WTC11 (cell line): Measurements from ENCODE around the gene PTPN4. TPM values are rescaled to one million over a fixed set of nuclear protein-coding genes. Genes with fewer than 3 reads are reported as not detected.

Experiments
- ATAC-seq: fragments of 200-7000 bp; cut with Tn5 transposase; 2 replicates; pipeline ENCODE4 v1.10.0; 2021; ENCODE audit warnings: mild to moderate bottlenecking, moderate library complexity
- CTCF ChIA-PET: fragments of 300-600 bp; sonication (Branson Sonifier 250); formaldehyde crosslinking; loops from one replicate; lab custom pipeline; 2021; ENCODE audit warnings: antibody characterized with exemption; lab: Charles Lee
- POLR2A ChIA-PET: fragments of 350-600 bp; sonication (Branson Sonifier 250); formaldehyde crosslinking; loops from one replicate; lab custom pipeline; 2021; ENCODE audit warnings: antibody characterized with exemption; lab: Charles Lee
- DNase-seq: peaks from one replicate; pipeline ENCODE4 v3.0.0; 2021; ENCODE audit warnings: low spot score
- H3K27ac Mint-ChIP-seq: 2 replicates; pipeline ENCODE4 v1.8.0; 2021; ENCODE audit warnings: mixed read lengths
- H3K27me3 Mint-ChIP-seq: 2 replicates; pipeline ENCODE4 v1.8.0; 2021; ENCODE audit warnings: low read depth, mild to moderate bottlenecking, moderate library complexity, mixed read lengths
- H3K36me3 Mint-ChIP-seq: 2 replicates; pipeline ENCODE4 v1.8.0; 2021; ENCODE audit warnings: mixed read lengths
- H3K4me1 Mint-ChIP-seq: 2 replicates; pipeline ENCODE4 v1.8.0; 2022; ENCODE audit warnings: mixed read lengths
- H3K4me3 Mint-ChIP-seq: 2 replicates; pipeline ENCODE4 v1.8.0; 2021; ENCODE audit warnings: mild to moderate bottlenecking, moderate library complexity, mixed read lengths
- H3K9me3 Mint-ChIP-seq: 2 replicates; pipeline ENCODE4 v1.8.0; 2021; ENCODE audit warnings: mixed read lengths
- CDX4 ChIP-seq: fragments of 250-450 bp; sonication (Bioruptor Pico); IDR thresholded peaks from 2 replicates; pipeline ENCODE4 v1.9.0; 2021; ENCODE audit warnings: moderate library complexity, mild to moderate bottlenecking, inconsistent platforms, borderline replicate concordance
- E2F1 ChIP-seq: sonication (generic); formaldehyde crosslinking; IDR thresholded peaks from 2 replicates; pipeline ENCODE4 v1.8.0; 2022; ENCODE audit warnings: mild to moderate bottlenecking, missing genetic modification reagents
- ELF4 ChIP-seq: sonication (generic); formaldehyde crosslinking; IDR thresholded peaks from 2 replicates; pipeline ENCODE4 v1.8.1; 2022; ENCODE audit warnings: low read depth, mild to moderate bottlenecking, moderate library complexity, missing genetic modification reagents
- ESRRA ChIP-seq: sonication (generic); formaldehyde crosslinking; IDR thresholded peaks from 2 replicates; pipeline ENCODE4 v1.8.1; 2022; ENCODE audit warnings: mild to moderate bottlenecking, missing genetic modification reagents, borderline replicate concordance
- ETV6 ChIP-seq: sonication (generic); formaldehyde crosslinking; IDR thresholded peaks from 2 replicates; pipeline ENCODE4 v1.8.1; 2022; ENCODE audit warnings: mild to moderate bottlenecking, missing genetic modification reagents
- FOXK1 ChIP-seq: sonication (generic); formaldehyde crosslinking; IDR thresholded peaks from 2 replicates; pipeline ENCODE4 v1.8.0; 2022; ENCODE audit warnings: mild to moderate bottlenecking, moderate library complexity, missing genetic modification reagents
- GABPB1 ChIP-seq: sonication (generic); formaldehyde crosslinking; IDR thresholded peaks from 2 replicates; pipeline ENCODE4 v1.8.1; 2023; ENCODE audit warnings: mild to moderate bottlenecking, missing genetic modification reagents
- HMGA2 ChIP-seq: fragments of 250-450 bp; sonication (Bioruptor Pico); IDR thresholded peaks from 2 replicates; pipeline ENCODE4 v1.4.0; 2021; ENCODE audit warnings: mild to moderate bottlenecking, moderate library complexity
- IRF1 ChIP-seq: sonication (generic); formaldehyde crosslinking; IDR thresholded peaks from 2 replicates; pipeline ENCODE4 v1.8.0; 2023; ENCODE audit warnings: missing genetic modification reagents
- MLX ChIP-seq: sonication (generic); formaldehyde crosslinking; IDR thresholded peaks from 2 replicates; pipeline ENCODE4 v1.8.1; 2023; ENCODE audit warnings: mild to moderate bottlenecking, missing genetic modification reagents, moderate library complexity
- MXD4 ChIP-seq: fragments of 250-450 bp; sonication (Bioruptor Pico); IDR thresholded peaks from 2 replicates; pipeline ENCODE4 v1.8.0; 2021; ENCODE audit warnings: mild to moderate bottlenecking, moderate library complexity, borderline replicate concordance
- RELA ChIP-seq: sonication (generic); formaldehyde crosslinking; IDR thresholded peaks from 2 replicates; pipeline ENCODE4 v1.8.1; 2022; ENCODE audit warnings: missing genetic modification reagents, mild to moderate bottlenecking, borderline replicate concordance
- RORB ChIP-seq: fragments of 250-450 bp; sonication (Bioruptor Pico); IDR thresholded peaks from 2 replicates; pipeline ENCODE4 v1.9.0; 2021; ENCODE audit warnings: mild to moderate bottlenecking
- TP53 ChIP-seq: sonication (generic); formaldehyde crosslinking; IDR thresholded peaks from 2 replicates; pipeline ENCODE4 v1.8.1; 2023; ENCODE audit warnings: mild to moderate bottlenecking, missing genetic modification reagents
- ZMAT4 ChIP-seq: fragments of 250-450 bp; sonication (Bioruptor Pico); IDR thresholded peaks from 2 replicates; pipeline ENCODE4 v1.9.0; 2021; ENCODE audit warnings: mild to moderate bottlenecking
- ZNF263 ChIP-seq: sonication (generic); formaldehyde crosslinking; IDR thresholded peaks from 2 replicates; pipeline ENCODE4 v1.8.1; 2022; ENCODE audit warnings: low read depth, mild to moderate bottlenecking, moderate library complexity, missing genetic modification reagents
- ZNF281 ChIP-seq: sonication (generic); formaldehyde crosslinking; IDR thresholded peaks from 2 replicates; pipeline ENCODE4 v1.8.0; 2023; ENCODE audit warnings: mild to moderate bottlenecking, missing genetic modification reagents
- ZNF396 ChIP-seq: fragments of 250-450 bp; sonication (Bioruptor Pico); IDR thresholded peaks from 2 replicates; pipeline ENCODE4 v1.8.0; 2021; ENCODE audit warnings: mild to moderate bottlenecking, moderate library complexity, borderline replicate concordance
- ZNF416 ChIP-seq: fragments of 250-450 bp; sonication (Bioruptor Pico); IDR thresholded peaks from 2 replicates; pipeline ENCODE4 v1.9.0; 2021; ENCODE audit warnings: mild to moderate bottlenecking, inconsistent platforms
- ZNF423 ChIP-seq: fragments of 250-450 bp; sonication (Bioruptor Pico); IDR thresholded peaks from 2 replicates; pipeline ENCODE4 v2.1.2; 2022; ENCODE audit warnings: mild to moderate bottlenecking, moderate library complexity
- ZNF512 ChIP-seq: sonication (generic); formaldehyde crosslinking; IDR thresholded peaks from 2 replicates; pipeline ENCODE4 v1.8.1; 2022; ENCODE audit warnings: missing genetic modification reagents, borderline replicate concordance
- total RNA-seq: library from RNA; stranded (reverse); gene quantifications from 3 replicates; pipeline ENCODE4 v1.2.3, GENCODE V29; 2021
- TF ChIP-seq, protein P1 (sequence below): sonication (generic); formaldehyde crosslinking; IDR thresholded peaks from 2 replicates; pipeline ENCODE4 v1.8.1; 2023; ENCODE audit warnings: mild to moderate bottlenecking, missing genetic modification reagents, borderline replicate concordance

PTPN4 gene
- total RNA-seq, 1 experiment from 2014 or later: 85.8 TPM

DNA sequence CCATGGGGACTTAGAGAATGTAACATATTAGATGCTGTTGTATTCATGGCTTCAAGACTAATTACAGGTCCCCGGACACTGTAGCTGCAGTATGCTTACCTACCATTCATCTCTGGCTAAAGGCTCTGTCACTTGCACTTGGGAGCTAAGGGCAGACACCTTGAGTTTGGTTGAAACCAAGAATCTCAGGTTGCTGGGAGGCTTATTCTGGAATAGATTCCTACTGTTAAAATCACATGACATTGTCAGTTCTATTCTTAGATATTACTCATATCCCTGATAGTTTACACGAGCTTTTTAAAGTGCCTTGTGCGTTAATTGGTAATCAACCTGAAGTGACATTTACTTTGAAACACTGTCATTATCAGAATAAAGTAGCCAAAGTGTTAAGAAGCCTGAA lies 180.2 kb downstream of the PTPN4 start:
- CTCF ChIA-PET: no interaction called here
- Mint-ChIP-seq H3K4me3 (no peak overlapping the region), H3K36me3 (peaks cover 26% of the 10 kb centered on the region), H3K4me1 (no peaks in the 10 kb centered on the region), H3K27me3 (no peaks in the 10 kb centered on the region), H3K9me3 (no peaks in the 10 kb centered on the region), H3K27ac (no peak overlapping the region)
- no peak for DNase-seq
- no peak for TF ChIP-seq ZNF263 (CRISPR knock-in tag)
- TF ChIP-seq RORB (CRISPR knock-in tag): no peak
- TF ChIP-seq RELA (CRISPR knock-in tag): no peak
- TF ChIP-seq E2F1 (CRISPR knock-in tag): no peak
- no peak for TF ChIP-seq TP53 (CRISPR knock-in tag)
- no peak for TF ChIP-seq MXD4
- TF ChIP-seq GABPB1 (CRISPR knock-in tag): no peak
- no peak for TF ChIP-seq FOXK1 (CRISPR knock-in tag)
- TF ChIP-seq ETV6 (CRISPR knock-in tag): no peak
- TF ChIP-seq ZNF396: no peak
- TF ChIP-seq, protein P1, sequence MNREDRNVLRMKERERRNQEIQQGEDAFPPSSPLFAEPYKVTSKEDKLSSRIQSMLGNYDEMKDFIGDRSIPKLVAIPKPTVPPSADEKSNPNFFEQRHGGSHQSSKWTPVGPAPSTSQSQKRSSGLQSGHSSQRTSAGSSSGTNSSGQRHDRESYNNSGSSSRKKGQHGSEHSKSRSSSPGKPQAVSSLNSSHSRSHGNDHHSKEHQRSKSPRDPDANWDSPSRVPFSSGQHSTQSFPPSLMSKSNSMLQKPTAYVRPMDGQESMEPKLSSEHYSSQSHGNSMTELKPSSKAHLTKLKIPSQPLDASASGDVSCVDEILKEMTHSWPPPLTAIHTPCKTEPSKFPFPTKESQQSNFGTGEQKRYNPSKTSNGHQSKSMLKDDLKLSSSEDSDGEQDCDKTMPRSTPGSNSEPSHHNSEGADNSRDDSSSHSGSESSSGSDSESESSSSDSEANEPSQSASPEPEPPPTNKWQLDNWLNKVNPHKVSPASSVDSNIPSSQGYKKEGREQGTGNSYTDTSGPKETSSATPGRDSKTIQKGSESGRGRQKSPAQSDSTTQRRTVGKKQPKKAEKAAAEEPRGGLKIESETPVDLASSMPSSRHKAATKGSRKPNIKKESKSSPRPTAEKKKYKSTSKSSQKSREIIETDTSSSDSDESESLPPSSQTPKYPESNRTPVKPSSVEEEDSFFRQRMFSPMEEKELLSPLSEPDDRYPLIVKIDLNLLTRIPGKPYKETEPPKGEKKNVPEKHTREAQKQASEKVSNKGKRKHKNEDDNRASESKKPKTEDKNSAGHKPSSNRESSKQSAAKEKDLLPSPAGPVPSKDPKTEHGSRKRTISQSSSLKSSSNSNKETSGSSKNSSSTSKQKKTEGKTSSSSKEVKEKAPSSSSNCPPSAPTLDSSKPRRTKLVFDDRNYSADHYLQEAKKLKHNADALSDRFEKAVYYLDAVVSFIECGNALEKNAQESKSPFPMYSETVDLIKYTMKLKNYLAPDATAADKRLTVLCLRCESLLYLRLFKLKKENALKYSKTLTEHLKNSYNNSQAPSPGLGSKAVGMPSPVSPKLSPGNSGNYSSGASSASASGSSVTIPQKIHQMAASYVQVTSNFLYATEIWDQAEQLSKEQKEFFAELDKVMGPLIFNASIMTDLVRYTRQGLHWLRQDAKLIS (CRISPR knock-in tag): no peak
- no peak for TF ChIP-seq MLX (CRISPR knock-in tag)
- TF ChIP-seq IRF1 (CRISPR knock-in tag): no peak
- no peak for TF ChIP-seq ZMAT4 (CRISPR knock-in tag)
- ATAC-seq: no peak
- POLR2A ChIA-PET: no interaction called here

DNA sequence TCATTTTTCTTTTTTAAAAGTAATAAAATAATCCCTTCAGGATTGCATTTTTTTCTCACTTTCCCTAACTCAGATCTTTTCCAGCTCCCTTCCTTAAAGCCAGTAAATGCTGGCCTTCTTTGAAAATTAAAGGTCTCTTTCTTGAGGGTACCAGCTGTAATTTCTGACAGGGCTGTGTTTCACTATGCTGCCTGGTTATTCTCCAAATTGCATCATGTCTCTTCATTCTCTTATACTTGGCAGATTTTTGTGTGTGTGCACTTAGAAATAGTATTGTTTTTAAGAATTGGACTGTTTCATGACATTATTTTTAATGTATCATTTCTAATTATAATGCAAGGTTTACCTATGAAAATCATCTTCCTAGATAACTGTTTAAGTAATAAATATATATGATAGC lies 181.1 kb downstream of the PTPN4 start:
- Mint-ChIP-seq H3K36me3 (peaks cover 20% of the 10 kb centered on the region), H3K4me3 (no peak overlapping the region), H3K4me1 (no peaks in the 10 kb centered on the region), H3K9me3 (no peaks in the 10 kb centered on the region), H3K27me3 (no peaks in the 10 kb centered on the region), H3K27ac (no peak overlapping the region)
- ChIA-PET CTCF (interaction anchor here (0.6 kb wide), 1 partner anchor 814 kb away, joined by 3 read pairs; no protein-coding TSS in a partner anchor), POLR2A (no interaction called here)
- ATAC-seq (no peak), DNase-seq (no peak)
- TF ChIP-seq ELF4 (CRISPR knock-in tag): no peak
- TF ChIP-seq IRF1 (CRISPR knock-in tag): no peak
- TF ChIP-seq ZNF416: no peak
- no peak for TF ChIP-seq ZNF281 (CRISPR knock-in tag)
- no peak for TF ChIP-seq ESRRA
- TF ChIP-seq HMGA2: no peak
- no peak for TF ChIP-seq ETV6 (CRISPR knock-in tag)
- TF ChIP-seq ZNF423 (CRISPR knock-in tag): no peak
- no peak for TF ChIP-seq ZNF512
- TF ChIP-seq CDX4 (CRISPR knock-in tag): no peak
